ENCODE data around the gene SLC35E4.
"Not testable (repeated sequence)": the region's sequence is repeated elsewhere in the genome, so short reads cannot be mapped to it uniquely, and the experiment has no call there.

Gene SLC35E4

GRCh38 chr22:30626413-30626812, 9.2 kb upstream of the SLC35E4 start:
- Mint-ChIP-seq H3K36me3 (ENCODE audit: low read depth) (no peaks in the 10 kb centered on the region), H3K9me3 (no peaks in the 10 kb centered on the region)

GRCh38 chr22:30627471-30627870, 8.1 kb upstream of the SLC35E4 start:
- no peaks in the 10 kb centered on the region for H3K36me3 Mint-ChIP-seq (ENCODE audit: low read depth)
- H3K9me3 Mint-ChIP-seq, result no peaks in the 10 kb centered on the region
- no peak overlapping the region for H3K27ac Mint-ChIP-seq
- H3K4me3 Mint-ChIP-seq, result no peak overlapping the region
- no peaks in the 10 kb centered on the region for H3K27me3 Mint-ChIP-seq (ENCODE audit: low read depth)
- DNase-seq (ENCODE audit: low spot score), result no peak
- H3K4me1 Mint-ChIP-seq (ENCODE audit: low read depth), result peaks cover 4% of the 10 kb centered on the region

More at GRCh38 chr22:30626413-30626812, 9.2 kb upstream of the SLC35E4 start:
- Mint-ChIP-seq H3K27me3 (ENCODE audit: low read depth) (no peaks in the 10 kb centered on the region), H3K27ac (no peak overlapping the region), H3K4me1 (ENCODE audit: low read depth) (peaks cover 4% of the 10 kb centered on the region), H3K4me3 (no peak overlapping the region)
- DNase-seq (ENCODE audit: low spot score), result no peak

GRCh38 chr22:30628491-30628890, 7.1 kb upstream of the SLC35E4 start:
- Mint-ChIP-seq H3K27me3 (ENCODE audit: low read depth) (no peaks in the 10 kb centered on the region), H3K9me3 (no peaks in the 10 kb centered on the region), H3K27ac (no peak overlapping the region), H3K4me1 (ENCODE audit: low read depth) (peaks cover 4% of the 10 kb centered on the region), H3K36me3 (ENCODE audit: low read depth) (no peaks in the 10 kb centered on the region), H3K4me3 (no peak overlapping the region)
- no peak for DNase-seq (ENCODE audit: low spot score)

GRCh38 chr22:30631469-30631868, 4.1 kb upstream of the SLC35E4 start:
- not testable (repeated sequence) for H3K36me3 Mint-ChIP-seq (ENCODE audit: low read depth); H3K9me3 Mint-ChIP-seq; H3K27me3 Mint-ChIP-seq (ENCODE audit: low read depth); H3K27ac Mint-ChIP-seq; H3K4me3 Mint-ChIP-seq; DNase-seq (ENCODE audit: low spot score)
- H3K4me1 Mint-ChIP-seq (ENCODE audit: low read depth), result peaks cover 16% of the 10 kb centered on the region

GRCh38 chr22:30634471-30635233, 929 bp upstream of the SLC35E4 start:
- Mint-ChIP-seq H3K4me1 (ENCODE audit: low read depth) (peaks cover 14% of the 10 kb centered on the region), H3K27me3 (ENCODE audit: low read depth) (no peaks in the 10 kb centered on the region)

GRCh38 chr22:30636226-30637077, 871 bp downstream of the SLC35E4 start:
- H3K9me3 Mint-ChIP-seq, result no peaks in the 10 kb centered on the region
- peak overlapping the region; percentile 81 for H3K27ac Mint-ChIP-seq
- H3K4me1 Mint-ChIP-seq (ENCODE audit: low read depth), result peaks cover 14% of the 10 kb centered on the region
- no peak for DNase-seq (ENCODE audit: low spot score)
- peak overlapping the region; percentile 86 for H3K4me3 Mint-ChIP-seq
- H3K36me3 Mint-ChIP-seq (ENCODE audit: low read depth), result peaks cover 5% of the 10 kb centered on the region
- no peaks in the 10 kb centered on the region for H3K27me3 Mint-ChIP-seq (ENCODE audit: low read depth)

More at GRCh38 chr22:30634471-30635233, 929 bp upstream of the SLC35E4 start:
- H3K27ac Mint-ChIP-seq, result peak overlapping the region; percentile 84
- H3K4me3 Mint-ChIP-seq, result peak overlapping the region; percentile 78
- no peaks in the 10 kb centered on the region for H3K9me3 Mint-ChIP-seq
- peaks cover 5% of the 10 kb centered on the region for H3K36me3 Mint-ChIP-seq (ENCODE audit: low read depth)
- peak; percentile 83 for DNase-seq (ENCODE audit: low spot score)

- H3K9me3 Mint-ChIP-seq, result no peaks in the 10 kb centered on the region
Measured at GRCh38 chr22:30637701-30638114, 2.1 kb downstream of the SLC35E4 start.

GRCh38 chr22:30640361-30640760, 4.8 kb downstream of the SLC35E4 start:
- no peak overlapping the region for H3K27ac Mint-ChIP-seq
- DNase-seq (ENCODE audit: low spot score), result no peak
- H3K4me1 Mint-ChIP-seq (ENCODE audit: low read depth), result peaks cover 17% of the 10 kb centered on the region
- no peaks in the 10 kb centered on the region for H3K9me3 Mint-ChIP-seq
- peaks cover 5% of the 10 kb centered on the region for H3K36me3 Mint-ChIP-seq (ENCODE audit: low read depth)
- H3K27me3 Mint-ChIP-seq (ENCODE audit: low read depth), result no peaks in the 10 kb centered on the region
- no peak overlapping the region for H3K4me3 Mint-ChIP-seq

More at GRCh38 chr22:30637701-30638114, 2.1 kb downstream of the SLC35E4 start:
- Mint-ChIP-seq H3K36me3 (ENCODE audit: low read depth) (peaks cover 5% of the 10 kb centered on the region), H3K27ac (peak overlapping the region; percentile 55), H3K27me3 (ENCODE audit: low read depth) (no peaks in the 10 kb centered on the region), H3K4me1 (ENCODE audit: low read depth) (peaks cover 14% of the 10 kb centered on the region), H3K4me3 (peak overlapping the region; percentile 44)
- DNase-seq (ENCODE audit: low spot score), result no peak

GRCh38 chr22:30640839-30641430, 5.4 kb downstream of the SLC35E4 start:
- H3K4me1 Mint-ChIP-seq (ENCODE audit: low read depth), result peaks cover 16% of the 10 kb centered on the region
- DNase-seq (ENCODE audit: low spot score), result no peak
- no peak overlapping the region for H3K27ac Mint-ChIP-seq
- peaks cover 5% of the 10 kb centered on the region for H3K36me3 Mint-ChIP-seq (ENCODE audit: low read depth)
- no peaks in the 10 kb centered on the region for H3K27me3 Mint-ChIP-seq (ENCODE audit: low read depth)
- no peak overlapping the region for H3K4me3 Mint-ChIP-seq
- no peaks in the 10 kb centered on the region for H3K9me3 Mint-ChIP-seq

GRCh38 chr22:30643055-30643875, 7.7 kb downstream of the SLC35E4 start:
- Mint-ChIP-seq H3K27me3 (ENCODE audit: low read depth) (no peaks in the 10 kb centered on the region), H3K36me3 (ENCODE audit: low read depth) (peaks cover 3% of the 10 kb centered on the region), H3K4me1 (ENCODE audit: low read depth) (peaks cover 11% of the 10 kb centered on the region), H3K4me3 (no peak overlapping the region), H3K9me3 (no peaks in the 10 kb centered on the region), H3K27ac (peak overlapping the region; percentile 32)
- DNase-seq (ENCODE audit: low spot score), result no peak

GRCh38 chr22:30646518-30647160, 11.1 kb downstream of the SLC35E4 start:
- H3K27ac Mint-ChIP-seq, result no peak overlapping the region

GRCh38 chr22:30647536-30647935, 12.0 kb downstream of the SLC35E4 start:
- Mint-ChIP-seq H3K9me3 (no peaks in the 10 kb centered on the region), H3K27me3 (ENCODE audit: low read depth) (no peaks in the 10 kb centered on the region), H3K27ac (no peak overlapping the region), H3K4me1 (ENCODE audit: low read depth) (peaks cover 34% of the 10 kb centered on the region), H3K36me3 (ENCODE audit: low read depth) (peaks cover 1% of the 10 kb centered on the region), H3K4me3 (no peak overlapping the region)
- no peak for DNase-seq (ENCODE audit: low spot score)

More at GRCh38 chr22:30646518-30647160, 11.1 kb downstream of the SLC35E4 start:
- H3K4me3 Mint-ChIP-seq, result no peak overlapping the region
- H3K36me3 Mint-ChIP-seq (ENCODE audit: low read depth), result peaks cover 1% of the 10 kb centered on the region
- no peaks in the 10 kb centered on the region for H3K9me3 Mint-ChIP-seq
- peaks cover 28% of the 10 kb centered on the region for H3K4me1 Mint-ChIP-seq (ENCODE audit: low read depth)
- no peak for DNase-seq (ENCODE audit: low spot score)
- H3K27me3 Mint-ChIP-seq (ENCODE audit: low read depth), result no peaks in the 10 kb centered on the region

- Mint-ChIP-seq H3K27ac (peak overlapping the region; percentile 87), H3K9me3 (no peaks in the 10 kb centered on the region), H3K36me3 (ENCODE audit: low read depth) (peaks cover 1% of the 10 kb centered on the region), H3K27me3 (ENCODE audit: low read depth) (no peaks in the 10 kb centered on the region), H3K4me1 (ENCODE audit: low read depth) (peaks cover 30% of the 10 kb centered on the region), H3K4me3 (no peak overlapping the region)
- no peak for DNase-seq (ENCODE audit: low spot score)
Measured at GRCh38 chr22:30648825-30649224, 13.2 kb downstream of the SLC35E4 start.

Data from T-helper 2 cell treated with Interferon-gamma antibody and Interleukin-4, amounts not matched to agents 5 μg/mL and 100 μg/mL, for 36 hours (primary cell).